NOMO-1 treated with DMSO at 0.1 percent for 48 hours (cell line): ENCODE results near the gene DPEP1.
"Not testable (repeated sequence)": the region's sequence is repeated elsewhere in the genome, so short reads cannot be mapped to it uniquely, and the experiment has no call there.

Source experiments
- DNase-seq: peaks from one replicate; lab custom pipeline; 2025; ENCODE audit not compliant: unreplicated experiment; lab: John Stamatoyannopoulos, UW

The DPEP1 gene

DNA sequence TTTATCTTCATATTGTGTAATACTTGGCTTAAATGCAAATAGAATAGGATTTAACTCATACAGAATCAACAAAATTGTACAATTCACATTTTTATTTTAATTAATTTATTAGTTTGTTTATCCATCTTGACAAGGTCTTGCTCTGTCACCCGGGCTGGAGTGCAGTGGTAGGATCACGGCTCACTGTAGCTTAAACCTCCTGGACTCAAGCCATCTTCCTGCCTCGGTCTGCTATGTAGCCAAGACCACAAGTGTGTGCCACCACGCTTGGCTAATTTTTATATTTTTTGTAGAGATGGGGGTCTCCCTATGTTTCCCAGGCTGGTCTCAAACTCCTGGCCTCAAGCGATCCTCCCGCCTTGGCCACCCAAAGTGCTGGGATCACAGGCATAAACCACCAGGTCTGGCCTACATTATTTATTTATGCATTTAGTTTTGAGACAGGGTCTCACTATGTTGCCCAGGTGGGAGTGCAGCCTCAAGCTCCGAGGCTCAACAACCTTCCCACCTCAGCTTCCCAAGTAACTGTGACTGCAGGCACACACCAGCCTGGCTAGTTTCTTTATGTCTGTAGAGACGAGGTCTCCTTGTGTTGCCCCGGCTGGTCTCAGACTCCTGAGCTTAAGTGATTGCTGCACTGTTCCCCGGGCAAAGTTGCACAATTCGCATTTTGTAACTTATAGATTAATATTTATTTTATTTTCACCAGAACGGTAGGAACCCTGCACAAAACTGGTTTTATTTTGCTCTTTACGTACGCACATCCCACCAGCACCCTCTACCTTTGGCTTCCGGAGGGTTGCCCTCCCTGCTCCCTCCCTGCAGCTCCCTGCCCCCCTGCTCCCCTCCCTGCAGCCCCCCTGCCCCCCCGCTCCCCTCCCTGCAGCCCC, 4.9 kb downstream of the DPEP1 start:
- DNase-seq, result no peak

DNA sequence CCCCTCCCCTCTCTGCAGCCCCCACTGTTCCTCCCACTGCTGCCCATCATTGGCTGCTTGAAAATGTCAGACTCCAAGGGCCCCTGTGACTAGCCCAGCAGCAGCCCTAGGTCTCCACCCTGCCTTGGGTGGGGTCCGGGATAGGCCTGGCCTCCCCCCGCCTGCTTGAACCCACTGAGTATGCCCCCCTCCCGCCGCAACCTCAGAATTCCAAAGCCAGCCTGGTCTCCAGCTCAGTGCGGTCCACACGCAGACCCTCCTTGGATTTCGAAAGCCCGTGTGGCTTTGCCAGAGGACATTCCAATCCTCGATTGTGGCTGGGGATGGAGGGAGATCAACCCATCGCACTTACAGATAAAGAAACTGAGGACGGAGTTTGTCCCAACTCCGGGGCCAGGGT, 6.4 kb downstream of the DPEP1 start:
- no peak for DNase-seq

DNA sequence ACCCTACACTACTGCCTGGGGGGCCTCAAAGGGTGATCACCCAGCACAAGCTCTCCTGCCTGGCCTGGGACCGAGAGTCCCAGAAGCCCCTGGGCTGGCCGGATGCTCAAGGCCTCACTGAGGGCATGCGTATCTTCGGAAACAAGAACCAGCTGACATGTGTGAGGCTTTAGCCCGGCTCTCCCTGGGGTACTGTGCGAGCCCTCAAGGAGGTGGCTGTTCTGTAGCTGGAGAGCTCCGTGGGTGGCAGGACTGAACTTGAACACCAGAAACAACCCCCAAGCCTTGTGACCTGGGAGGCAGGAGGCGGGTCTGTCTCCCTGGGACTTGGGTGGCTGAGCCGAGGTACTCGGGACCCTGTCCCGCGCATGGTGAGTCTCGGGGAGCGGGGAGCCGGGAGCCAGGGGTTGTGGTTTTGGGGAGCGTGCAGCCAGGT, 7.0 kb downstream of the DPEP1 start:
- DNase-seq, result no peak

DNA sequence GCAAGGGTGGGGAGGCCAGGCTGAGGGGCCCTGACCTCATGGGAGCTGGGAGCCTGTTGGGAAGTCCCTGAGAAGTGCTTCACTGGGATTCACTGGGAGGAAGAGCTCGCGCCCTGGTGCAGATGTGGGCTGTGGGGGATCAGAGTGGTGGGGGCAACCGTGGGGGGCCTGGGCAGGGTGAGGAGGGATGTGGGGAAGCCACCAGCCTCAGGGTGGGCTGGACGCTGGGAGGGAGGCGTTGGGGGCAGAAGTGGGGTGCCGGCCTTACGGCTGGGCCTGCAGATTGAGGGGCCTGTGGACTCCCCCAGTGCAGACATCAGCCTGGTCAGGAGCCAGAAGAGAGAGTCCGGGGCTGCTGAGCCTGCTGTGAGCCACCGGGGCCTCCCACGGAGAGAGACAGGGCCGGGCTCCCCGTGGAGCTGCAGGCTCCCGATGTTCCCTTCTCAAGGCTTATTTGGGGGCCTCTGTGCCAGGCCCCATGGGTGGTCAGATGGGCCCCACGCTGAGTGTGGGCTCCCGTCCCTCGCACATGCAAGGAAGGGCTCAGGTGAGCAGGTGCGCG, 7.8 kb downstream of the DPEP1 start:
- no peak for DNase-seq

DNA sequence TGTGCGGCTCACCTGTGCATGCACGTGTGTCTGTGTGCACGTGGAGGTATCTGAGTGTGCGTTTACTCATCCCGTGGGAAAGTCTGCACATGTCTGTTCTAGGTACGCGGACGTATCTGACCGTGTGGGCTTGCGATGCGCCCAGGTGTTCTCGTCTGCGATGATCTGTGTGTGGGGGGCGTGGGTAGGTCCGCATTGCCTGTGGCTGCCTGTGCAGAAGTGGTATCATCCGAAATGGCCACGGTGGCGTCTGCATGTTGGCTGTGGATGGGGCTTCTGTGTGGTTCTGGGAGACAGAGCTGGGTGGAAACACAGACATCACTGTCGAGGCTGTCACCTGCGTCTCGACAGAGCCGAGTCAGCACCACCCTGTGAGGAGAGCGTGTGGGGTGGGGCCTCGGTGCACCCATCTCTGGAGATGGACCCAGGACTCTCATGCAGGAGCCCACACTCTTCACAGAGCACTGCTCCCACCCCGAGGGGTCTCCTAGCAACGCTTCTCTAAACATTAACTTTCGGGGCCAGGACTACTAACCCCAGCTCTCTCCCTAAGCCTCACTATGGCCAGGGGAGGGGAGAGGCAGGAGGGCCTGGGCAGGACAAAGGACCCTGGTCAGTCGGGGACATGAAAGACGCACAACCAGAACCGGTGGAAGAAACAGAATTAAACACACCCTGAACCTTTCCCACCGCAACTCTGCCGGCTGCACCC, 8.4 kb downstream of the DPEP1 start:
- no peak for DNase-seq

DNA sequence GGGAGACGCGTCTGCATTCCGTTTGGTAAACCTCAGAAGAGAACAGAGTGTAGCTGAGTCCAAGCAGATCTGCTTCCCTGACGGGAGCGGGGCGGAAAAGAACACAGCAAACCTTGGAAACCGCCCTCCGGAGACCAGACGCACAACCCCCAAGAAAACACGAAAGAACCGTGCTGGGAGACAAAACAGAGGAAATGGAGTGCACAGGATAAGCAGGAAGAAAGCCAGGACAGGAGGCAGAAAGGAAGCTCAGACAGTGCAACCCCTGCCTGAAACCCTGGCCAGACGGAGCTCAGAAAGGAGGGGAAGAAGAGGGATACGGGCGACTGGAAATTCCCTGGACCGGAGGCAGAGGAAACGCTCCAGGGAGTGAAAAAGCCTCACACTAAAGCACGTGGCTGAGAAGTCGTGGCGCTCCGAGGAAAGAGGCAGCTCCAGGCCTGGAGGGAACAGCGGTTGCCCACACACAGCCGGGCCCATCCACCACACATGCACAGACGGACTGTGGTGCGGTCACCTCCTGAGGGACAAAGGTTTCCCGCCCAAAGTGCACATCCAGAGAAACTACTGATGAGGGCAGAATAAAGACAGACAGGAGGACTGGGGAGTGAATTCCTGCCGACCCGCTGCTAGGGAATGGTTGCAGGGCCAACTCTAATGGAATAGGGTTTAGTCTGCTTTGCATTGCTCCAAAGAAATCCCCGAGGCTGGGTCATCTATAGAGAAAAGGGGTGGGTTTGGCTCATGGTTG, 10.2 kb downstream of the DPEP1 start:
- no peak for DNase-seq

DNA sequence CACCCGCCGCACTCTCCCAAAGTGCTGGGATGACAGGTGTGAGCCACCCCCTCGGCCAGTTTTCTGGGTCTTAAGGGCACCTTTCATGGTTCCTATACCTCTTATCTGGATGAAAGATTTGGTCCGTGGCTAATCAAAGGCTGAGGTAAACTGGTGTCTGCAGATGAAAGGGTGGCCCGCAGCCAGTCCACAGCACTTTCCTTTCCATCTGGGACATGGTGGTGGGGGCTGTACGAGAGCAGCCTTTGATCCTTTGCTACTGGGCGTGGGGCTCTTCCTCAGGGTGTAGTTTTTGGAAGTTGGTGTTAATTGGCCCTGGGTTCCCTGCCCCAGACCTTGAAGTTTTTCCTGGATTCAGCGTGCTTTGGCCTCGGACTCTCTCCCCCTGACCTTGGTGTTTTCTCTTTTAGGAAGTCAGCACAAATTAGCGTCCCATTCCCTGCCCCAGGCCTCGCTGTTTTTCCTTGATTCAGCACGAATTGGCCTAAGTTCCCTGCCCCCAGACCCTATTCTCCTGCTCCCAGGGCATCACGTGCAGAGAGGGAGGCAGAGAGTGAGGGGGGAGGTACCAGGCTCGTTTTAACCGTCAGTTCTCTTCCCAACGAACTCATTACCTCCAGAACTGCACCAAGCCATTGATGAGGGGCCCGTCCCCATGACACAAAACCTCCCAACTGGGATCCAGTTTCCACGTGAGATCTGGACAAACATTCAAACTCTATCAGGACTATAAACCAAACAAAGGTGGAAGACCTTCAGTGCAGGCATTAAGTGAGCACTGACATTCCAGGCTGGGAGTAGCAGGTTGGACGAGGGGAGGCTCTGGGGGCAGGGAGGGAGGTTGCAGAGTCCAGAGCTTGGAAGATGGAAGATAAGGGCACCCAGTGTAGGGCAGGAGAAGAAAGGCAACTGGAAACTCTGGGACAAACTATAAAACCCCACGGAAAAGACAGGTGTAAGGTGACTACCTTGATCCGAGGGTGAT, 11.6 kb downstream of the DPEP1 start:
- DNase-seq, result no peak

DNA sequence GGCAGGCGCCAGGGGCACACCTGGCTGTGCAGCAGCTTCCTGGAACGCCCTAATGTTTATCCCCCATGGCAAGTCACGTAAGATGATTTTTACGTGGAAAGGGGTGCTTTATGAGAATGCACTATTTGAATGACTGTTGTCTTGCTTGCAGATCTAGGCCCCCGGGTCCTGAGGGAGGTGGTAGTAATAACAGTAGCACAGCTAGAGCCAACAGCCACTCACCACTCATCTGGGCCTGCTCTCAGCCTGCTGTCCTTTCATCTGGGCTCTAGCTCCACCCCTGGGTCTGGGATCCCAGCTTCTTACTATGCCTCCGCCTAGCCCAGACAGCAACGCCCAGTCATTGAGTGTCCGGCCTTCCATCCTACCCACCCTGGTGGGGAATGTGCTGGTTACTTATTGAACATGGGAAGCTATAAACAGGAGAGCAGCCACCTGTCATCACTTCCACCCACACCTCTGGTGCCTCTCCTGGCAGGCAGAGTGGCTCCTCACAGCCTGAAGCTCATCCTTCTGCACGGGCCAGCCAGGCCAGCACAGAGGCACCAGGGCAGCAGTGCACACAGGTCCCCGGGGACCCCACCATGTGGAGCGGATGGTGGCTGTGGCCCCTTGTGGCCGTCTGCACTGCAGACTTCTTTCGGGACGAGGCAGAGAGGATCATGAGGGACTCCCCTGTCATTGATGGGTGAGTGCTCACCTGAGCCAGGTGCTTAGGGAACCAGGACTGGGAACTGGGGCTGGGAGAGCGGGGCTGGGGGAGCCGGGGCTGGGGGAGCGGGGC, 16.6 kb downstream of the DPEP1 start:
- DNase-seq, result no peak

DNA sequence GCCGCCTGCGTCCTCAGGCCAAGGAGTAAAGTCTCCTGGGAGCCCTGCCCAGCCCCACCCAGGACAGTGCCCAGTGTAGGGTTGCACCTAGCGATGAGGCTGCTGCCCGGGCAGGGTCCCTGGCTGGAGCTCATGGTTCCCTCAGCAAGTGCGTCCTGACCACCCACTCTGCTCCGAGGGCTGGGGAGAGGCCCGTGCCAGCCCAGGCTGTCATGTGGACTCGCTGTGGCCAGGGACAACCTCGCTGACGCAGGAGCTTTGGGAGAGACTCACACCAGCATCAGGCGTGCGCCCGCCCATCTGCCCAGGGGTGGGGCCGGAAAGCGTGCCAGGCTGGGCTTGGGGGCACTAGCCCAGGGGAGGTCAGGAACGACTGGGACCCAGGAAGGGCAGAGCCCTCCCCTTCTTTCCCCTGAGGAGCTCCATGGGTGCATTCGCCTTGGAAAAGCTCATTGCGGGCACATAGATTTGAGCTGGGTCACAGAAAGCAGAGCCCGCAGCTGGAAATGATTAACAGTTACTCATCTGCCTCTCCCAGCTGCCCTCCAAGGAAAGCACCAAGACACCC, 19.7 kb downstream of the DPEP1 start:
- no peak for DNase-seq

DNA sequence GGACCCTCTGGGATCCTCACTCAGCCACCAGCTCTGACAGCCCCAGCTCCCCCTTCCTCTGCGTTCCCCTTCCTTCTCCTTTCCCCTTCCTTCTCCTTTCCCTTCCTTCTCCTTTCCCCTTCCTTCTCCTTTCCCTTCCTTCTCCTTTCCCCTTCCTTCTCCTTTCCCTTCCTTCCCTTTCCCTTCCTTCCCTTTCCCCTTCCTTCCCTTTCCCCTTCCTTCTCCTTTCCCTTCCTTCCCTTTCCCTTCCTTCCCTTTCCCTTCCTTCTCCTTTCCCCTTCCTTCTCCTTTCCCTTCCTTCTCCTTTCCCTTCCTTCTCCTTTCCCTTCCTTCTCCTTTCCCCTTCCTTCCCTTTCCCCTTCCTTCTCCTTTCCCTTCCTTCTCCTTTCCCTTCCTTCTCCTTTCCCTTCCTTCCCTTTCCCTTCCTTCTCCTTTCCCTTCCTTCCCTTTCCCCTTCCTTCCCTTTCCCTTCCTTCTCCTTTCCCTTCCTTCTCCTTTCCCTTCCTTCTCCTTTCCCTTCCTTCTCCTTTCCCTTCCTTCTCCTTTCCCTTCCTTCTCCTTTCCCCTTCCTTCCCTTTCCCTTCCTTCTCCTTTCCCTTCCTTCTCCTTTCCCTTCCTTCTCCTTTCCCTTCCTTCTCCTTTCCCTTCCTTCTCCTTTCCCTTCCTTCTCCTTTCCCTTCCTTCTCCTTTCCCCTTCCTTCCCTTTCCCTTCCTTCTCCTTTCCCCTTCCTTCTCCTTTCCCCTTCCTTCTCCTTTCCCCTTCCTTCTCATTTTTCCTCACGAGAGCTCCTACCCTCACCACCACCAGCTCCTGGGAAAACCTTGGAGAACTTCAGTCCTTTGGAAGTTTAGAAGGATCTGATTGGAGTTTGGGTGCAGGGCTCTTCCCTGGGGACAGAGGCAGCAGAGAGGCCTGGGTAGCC, 21.3 kb downstream of the DPEP1 start:
- DNase-seq, result not testable (repeated sequence)

DNA sequence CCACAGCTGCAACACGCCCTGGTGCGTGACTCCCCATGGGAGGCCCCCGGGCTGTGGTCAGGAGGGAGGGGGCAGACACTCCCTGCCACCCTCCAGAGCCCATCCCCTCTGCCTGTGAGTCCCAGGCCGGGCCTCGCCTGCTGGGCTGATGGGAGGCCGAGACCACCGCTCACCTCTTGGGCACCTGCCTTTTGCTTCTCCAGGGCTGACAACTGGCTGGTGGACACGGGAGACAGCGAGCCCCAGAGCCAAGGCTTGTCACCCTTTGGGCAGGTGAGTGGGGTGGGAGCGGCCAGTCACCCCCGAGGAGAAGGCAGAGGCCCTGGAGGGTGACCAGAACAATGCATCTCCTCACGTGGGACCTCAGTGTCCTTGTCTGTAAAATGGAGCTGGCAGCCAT, 23.2 kb downstream of the DPEP1 start:
- no peak for DNase-seq

DNA sequence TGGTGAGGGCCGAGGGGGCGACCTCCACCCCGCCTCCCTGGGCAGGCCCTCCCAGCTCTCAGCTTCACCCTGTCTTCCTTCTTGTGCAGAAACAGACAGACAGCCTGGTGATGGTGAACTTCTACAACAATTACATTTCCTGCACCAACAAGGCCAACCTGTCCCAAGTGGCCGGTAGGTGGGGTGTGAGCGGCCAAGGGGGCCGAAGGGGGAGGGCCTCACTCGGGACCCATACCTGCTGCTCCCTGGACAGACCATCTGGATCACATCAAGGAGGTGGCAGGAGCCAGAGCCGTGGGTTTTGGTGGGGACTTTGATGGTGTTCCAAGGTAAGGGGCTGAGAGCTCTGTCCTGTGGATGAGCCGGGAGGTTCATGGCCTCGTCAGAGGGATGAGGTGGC, 23.9 kb downstream of the DPEP1 start:
- DNase-seq, result no peak

DNA sequence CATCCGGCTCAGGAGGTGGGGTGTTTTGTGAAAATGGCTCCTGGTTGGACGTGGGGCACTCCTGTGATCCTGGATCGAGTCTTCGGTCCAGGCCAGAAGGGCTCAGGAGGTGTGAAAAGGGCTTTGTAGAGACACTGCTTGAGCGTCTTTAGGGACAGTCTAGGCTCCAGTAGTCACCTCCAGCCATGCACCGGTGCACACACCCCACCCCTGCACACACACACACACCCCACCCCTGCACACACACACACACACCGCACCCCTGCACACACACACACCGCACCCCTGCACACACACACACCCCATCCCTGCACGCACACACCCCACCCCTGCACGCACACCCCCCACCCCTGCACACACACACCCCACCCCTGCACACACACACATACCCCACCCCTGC, 25.0 kb downstream of the DPEP1 start:
- no peak for DNase-seq

DNA sequence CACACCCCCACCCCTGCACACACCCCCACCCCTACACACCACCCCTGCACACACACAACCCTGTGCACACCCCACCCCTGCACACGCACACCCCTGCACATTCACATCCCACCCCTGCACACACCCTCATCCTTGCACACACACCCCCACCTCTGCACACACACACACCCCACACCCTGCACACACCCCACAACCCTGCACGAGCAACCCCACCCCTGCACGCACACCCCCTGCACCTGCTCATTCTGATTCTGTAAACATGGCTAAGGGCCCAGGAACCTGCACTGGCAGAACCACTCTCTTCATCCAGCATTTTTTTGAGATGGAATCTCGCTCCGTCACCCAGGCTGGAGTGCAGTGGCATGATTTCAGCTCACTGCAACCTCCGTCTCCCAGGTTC, 25.9 kb downstream of the DPEP1 start:
- DNase-seq, result no peak

DNA sequence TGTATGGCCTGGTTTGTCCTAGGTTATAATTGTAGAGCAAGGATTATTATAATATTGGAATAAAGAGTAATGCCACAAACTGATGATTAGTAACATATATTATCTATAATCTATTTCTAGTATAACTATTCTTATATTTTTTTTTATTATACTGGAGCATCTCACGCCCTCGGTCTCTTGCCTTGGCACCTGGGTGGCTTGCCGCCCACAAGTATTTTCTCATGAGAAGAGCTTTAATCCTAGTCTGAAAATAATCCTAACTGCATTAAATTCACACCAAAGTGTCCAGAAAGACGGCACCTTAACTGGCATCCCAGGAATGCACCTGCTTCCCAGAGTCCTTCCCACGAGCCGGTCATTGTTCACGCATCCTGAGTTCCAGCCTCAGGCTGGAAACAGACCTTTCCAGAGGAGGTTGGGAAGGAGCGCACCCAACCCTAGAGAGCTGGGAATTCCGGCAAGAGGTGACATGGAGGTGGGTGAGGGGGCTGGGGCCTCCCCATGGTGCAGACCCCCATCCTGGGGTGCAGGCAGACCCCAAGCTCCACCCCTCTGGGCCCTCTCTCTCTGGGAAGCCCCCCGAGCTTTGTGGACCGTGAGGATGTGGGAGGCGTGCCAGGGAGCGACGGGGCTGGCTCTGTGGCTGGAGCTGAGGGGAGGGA, 28.1 kb downstream of the DPEP1 start:
- DNase-seq, result no peak

DNA sequence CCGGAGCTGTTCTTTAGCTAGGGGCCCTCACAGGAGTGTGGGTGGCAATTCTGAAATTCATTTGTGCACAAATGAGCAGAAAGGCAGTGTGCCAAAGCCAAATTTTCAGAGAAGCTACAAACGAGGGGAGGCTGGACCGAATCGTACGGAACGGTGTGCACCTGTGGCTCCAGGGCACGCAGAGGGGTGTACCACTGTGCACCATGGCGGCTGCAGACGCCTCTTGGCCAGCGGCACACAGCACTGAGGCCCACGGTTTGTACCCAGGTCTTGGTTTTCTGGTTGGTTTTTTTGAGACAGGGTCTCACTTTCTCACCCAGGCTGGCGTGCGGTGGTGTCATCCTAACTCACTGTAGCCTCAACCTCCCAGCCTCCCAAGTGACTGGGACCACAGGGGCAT, 29.1 kb downstream of the DPEP1 start:
- no peak for DNase-seq

DNA sequence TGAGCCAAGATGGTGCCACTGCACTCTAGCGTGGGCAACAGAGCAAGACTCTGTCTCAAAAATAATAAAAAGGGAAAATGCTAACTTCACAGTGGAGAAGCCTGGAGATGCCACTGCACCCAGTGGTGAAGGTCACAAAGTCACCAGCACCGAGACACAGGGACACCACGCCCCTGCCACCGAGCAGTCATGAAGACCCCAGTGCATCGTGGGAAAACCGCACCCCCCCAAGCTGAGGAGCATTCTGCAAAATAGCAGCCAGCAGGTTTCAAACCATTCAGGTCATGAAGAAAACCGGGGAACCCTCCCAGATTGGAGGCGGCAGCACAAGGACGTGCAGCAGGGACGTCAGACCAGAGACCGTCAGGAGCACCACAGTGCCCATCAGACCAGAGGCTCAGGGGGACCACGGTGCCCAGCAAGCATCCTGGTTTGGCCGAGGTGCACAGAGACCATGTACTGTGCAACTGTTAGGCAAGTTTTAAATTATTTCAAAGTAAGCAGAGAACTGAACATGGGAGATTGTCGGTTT, 30.4 kb downstream of the DPEP1 start:
- no peak for DNase-seq
